Dendritic cell treated with granulocyte-macrophage colony-stimulating factor and Interleukin-4, amounts not matched to agents 40 ng/mL and 50 ng/mL, for 4 days (primary cell): ENCODE measurements around the gene UROC1.

Source experiments
- H3K27ac Mint-ChIP-seq: one replicate; pipeline ENCODE4 v1.8.0; 2022; ENCODE audit warnings: mild to moderate bottlenecking, mixed read lengths
- H3K27me3 Mint-ChIP-seq: one replicate; pipeline ENCODE4 v1.8.0; 2022; ENCODE audit warnings: mild to moderate bottlenecking, mixed read lengths
- H3K36me3 Mint-ChIP-seq: one replicate; pipeline ENCODE4 v1.8.0; 2022; ENCODE audit warnings: low read depth, mixed read lengths
- H3K4me1 Mint-ChIP-seq: one replicate; pipeline ENCODE4 v1.8.0; 2022; ENCODE audit warnings: low read depth, mixed read lengths
- H3K4me3 Mint-ChIP-seq: one replicate; pipeline ENCODE4 v1.8.0; 2022; ENCODE audit warnings: mild to moderate bottlenecking, moderate library complexity, mixed read lengths
- H3K9me3 Mint-ChIP-seq: one replicate; pipeline ENCODE4 v1.8.0; 2022; ENCODE audit warnings: mixed read lengths
- intact Hi-C: fragments of 100-400 bp; cut with micrococcal nuclease; formaldehyde crosslinking; loops from one replicate; pipeline ENCODE4 v1.15.0; 2022

UROC1 gene

DNA sequence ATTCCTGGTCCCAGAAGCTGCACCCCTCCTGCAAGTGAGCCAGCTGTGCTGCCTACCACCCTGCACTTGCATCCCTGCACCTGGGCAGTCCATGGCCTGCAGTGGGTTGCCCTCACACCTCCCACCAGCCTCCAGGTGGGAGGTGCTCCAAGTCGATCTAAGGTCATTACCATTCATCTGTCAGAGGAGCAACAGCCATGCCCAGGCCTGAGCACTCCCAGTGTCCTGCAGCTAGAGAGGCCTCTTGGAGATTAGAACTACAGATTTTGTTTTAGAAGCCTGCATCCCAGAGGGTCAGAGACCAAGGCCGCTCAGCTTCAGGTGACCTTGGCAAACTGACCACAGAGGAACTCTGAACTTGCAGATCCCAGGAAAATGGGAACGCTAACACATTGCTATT, 32.9 kb downstream of the UROC1 start:
- Mint-ChIP-seq H3K27me3 (peaks cover 2% of the 10 kb centered on the region), H3K4me3 (no peak overlapping the region), H3K4me1 (peaks cover 11% of the 10 kb centered on the region), H3K36me3 (no peaks in the 10 kb centered on the region), H3K9me3 (no peaks in the 10 kb centered on the region), H3K27ac (no peak overlapping the region)
- intact Hi-C loops, result no loop called here

DNA sequence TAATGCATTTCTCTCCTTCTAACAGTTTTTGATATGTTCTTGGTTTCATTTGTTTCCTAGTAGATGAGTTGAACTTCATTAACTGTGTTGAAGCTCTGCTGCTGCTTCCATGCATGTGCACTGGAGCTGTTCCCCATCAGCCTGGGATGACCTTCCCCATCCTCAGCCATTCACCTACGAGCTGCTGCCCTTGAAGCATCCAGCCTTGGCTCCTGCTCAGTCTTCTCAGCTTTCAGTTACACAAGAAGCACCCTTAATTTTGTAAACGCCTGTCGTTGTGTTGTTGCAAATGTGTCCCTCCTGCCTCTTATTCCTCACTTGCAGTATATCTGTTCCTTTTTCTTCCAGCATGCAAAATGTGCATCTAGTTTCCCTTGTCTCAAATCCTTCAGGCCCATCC, 33.4 kb downstream of the UROC1 start:
- peaks cover 11% of the 10 kb centered on the region for H3K4me1 Mint-ChIP-seq

DNA sequence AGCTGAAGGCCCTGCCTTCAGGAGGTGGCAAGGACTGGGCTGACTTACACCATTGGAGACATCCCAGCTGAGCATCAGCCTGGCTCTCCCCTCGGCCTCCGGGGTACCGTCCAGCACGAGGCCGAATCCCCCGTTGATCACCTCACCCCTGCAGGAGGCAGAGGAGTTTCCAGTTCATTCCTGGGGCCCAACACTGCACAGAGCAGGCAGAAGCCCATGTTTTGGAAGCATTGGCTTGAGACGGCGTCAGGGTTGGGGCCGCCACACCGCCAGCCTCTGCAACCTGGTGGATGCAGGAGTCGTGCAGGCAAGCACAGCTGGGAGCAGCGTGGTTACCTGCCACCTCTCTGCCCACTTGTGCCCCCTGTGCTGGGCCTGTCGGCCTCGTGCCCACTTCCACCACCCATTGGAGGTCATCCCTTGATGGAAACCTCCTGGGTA, 34.2 kb downstream of the UROC1 start:
- H3K9me3 Mint-ChIP-seq, result no peaks in the 10 kb centered on the region
- no peak overlapping the region for H3K4me3 Mint-ChIP-seq
- peaks cover 2% of the 10 kb centered on the region for H3K27me3 Mint-ChIP-seq
- H3K36me3 Mint-ChIP-seq, result no peaks in the 10 kb centered on the region
- no peak overlapping the region for H3K27ac Mint-ChIP-seq
- H3K4me1 Mint-ChIP-seq, result peaks cover 11% of the 10 kb centered on the region
- intact Hi-C loops, result no loop called here

More for the DNA sequence above, 33.4 kb downstream of the UROC1 start:
- Mint-ChIP-seq H3K27me3 (peaks cover 2% of the 10 kb centered on the region), H3K9me3 (no peaks in the 10 kb centered on the region), H3K36me3 (no peaks in the 10 kb centered on the region), H3K4me3 (no peak overlapping the region), H3K27ac (no peak overlapping the region)
- intact Hi-C loops, result no loop called here

DNA sequence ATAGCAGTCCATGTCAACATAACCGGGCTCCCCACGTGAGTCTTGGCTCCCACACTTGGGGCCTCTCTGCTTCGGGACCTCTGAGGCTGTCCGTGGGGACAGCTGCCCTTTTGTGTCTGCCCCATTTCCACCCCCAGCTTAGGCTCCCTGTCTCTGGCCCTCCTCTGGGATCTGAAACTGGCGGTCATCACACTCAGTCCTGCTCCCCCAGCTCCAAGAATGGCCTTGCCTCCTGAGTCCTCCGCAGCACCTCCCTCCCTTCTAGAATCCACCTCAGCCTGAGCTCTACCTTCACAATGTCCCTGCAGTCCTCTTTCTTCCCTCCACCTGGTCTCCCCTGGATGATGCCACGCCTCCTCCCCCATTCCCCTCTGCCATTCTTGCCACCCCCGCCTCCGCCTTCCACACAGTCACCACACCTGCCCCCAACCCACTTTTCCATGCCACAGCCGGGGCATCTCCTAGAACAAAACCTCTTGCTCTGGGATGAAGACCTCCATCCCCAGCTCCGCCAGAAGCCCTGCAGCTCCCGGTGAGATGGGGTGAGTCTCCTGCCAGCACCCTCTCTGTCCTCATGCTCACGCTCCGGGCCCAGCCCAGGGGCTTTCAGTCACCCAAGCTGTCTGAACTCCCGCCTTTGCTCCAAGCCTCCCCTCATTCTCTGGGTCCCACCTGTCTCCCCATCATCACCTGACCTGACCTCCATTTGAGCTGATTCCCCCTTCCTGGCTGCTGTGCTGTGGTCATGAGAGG, 34.9 kb downstream of the UROC1 start:
- no peak overlapping the region for H3K27ac Mint-ChIP-seq
- no peaks in the 10 kb centered on the region for H3K36me3 Mint-ChIP-seq
- peaks cover 11% of the 10 kb centered on the region for H3K4me1 Mint-ChIP-seq
- H3K27me3 Mint-ChIP-seq, result peaks cover 2% of the 10 kb centered on the region
- intact Hi-C loops, result no loop called here
- H3K4me3 Mint-ChIP-seq, result no peak overlapping the region
- no peaks in the 10 kb centered on the region for H3K9me3 Mint-ChIP-seq

DNA sequence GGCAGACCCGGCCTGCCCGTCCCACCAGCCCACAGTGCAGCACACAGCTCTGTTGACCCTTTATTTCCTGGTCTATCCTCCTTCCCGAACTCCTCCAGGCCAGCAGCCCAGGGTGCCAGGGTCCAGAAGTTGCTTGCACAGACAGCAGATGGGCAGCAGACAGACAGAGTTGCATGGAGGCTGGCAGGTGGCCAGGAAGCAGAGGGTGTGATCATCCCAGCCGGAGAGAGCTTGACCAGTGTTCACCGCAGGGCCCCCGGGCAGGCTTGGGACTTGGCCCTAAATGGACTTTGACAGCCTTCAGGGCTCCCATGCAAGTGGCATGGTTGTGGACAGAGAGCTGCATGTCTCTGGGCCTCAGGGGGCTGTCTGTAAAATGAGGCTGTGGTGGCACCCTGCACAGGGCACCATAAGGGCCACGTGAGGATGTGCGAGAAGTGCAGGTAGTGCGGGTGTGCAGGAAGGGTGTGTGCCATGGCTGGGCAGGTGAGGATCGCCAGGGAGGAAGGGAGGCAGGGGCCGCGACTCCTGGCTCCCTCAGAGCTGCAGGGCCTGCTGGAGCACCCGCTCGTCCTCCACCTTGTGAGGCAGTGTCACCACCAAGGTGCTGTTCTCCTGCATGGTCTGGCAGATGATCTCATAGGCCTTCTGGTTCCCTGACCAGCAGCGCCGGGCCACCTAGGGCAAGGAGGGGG, 35.6 kb downstream of the UROC1 start:
- H3K4me1 Mint-ChIP-seq, result peaks cover 10% of the 10 kb centered on the region
- intact Hi-C loops, result no loop called here
- H3K9me3 Mint-ChIP-seq, result no peaks in the 10 kb centered on the region
- no peak overlapping the region for H3K27ac Mint-ChIP-seq
- H3K4me3 Mint-ChIP-seq, result no peak overlapping the region
- peaks cover 2% of the 10 kb centered on the region for H3K27me3 Mint-ChIP-seq
- no peaks in the 10 kb centered on the region for H3K36me3 Mint-ChIP-seq

DNA sequence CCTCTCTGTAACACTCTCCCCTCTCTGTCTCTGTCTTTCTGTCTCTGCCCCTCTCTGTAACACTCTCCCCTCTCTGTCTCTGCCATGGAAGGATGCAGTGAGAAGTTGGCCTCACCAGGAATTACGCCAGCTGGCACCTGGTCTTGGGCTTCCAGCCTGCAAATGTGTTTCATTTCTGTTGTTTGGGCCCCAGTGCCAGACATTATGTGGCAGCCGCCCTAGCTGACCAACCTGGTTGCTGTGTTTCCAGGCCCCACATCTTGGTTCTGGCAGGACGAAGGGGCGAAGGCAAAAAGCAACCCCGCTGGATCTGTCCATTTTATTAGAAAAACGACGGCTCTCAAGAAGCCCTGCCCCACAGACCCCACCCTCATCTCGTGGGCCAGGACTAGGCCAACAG, 36.7 kb downstream of the UROC1 start:
- Mint-ChIP-seq H3K9me3 (no peaks in the 10 kb centered on the region), H3K4me1 (peaks cover 17% of the 10 kb centered on the region), H3K4me3 (no peak overlapping the region), H3K27ac (no peak overlapping the region), H3K27me3 (peaks cover 2% of the 10 kb centered on the region), H3K36me3 (no peaks in the 10 kb centered on the region)
- intact Hi-C loops, result no loop called here

DNA sequence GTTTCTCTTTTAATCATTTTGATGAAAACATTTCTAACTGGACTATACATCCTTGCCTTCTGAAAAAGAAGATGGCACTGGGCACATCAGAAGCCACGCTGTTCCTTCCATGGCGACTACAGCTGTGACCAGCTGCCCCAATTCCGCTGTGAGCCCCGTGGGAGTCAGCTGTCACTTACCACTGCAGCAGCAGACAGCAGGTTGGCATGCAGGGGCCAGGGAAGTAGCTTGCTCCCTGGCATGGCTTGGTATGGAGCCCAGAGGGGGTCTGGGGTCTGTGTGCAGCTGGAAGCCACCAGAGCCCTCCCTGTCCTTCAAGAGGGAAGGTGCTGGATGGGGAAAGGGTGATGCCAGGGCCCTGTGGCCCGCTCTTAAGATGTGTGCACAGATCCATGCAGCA, 37.4 kb downstream of the UROC1 start:
- intact Hi-C loops, result no loop called here
- Mint-ChIP-seq H3K27ac (no peak overlapping the region), H3K36me3 (no peaks in the 10 kb centered on the region), H3K27me3 (peaks cover 2% of the 10 kb centered on the region), H3K4me3 (no peak overlapping the region), H3K4me1 (peaks cover 17% of the 10 kb centered on the region), H3K9me3 (no peaks in the 10 kb centered on the region)

DNA sequence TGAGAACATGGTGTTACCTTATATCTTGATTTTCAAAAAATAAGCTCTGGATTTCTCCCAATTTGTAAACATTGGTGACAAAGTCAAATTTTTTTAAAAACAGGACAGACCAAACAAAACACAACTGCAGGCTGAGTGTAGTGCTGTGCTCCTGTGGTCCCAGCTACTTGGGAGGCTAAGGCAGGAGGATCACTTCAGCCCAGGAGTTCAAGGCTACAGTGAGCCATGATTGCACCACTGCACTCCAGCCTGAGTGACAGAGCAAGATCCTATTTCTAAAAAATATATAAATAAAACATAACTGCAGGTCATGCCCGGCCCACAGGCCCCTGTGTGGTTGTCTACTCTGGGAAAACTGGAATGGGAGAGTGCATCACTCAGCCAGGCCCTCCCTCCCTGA, 37.9 kb downstream of the UROC1 start:
- Mint-ChIP-seq H3K4me1 (peaks cover 19% of the 10 kb centered on the region), H3K27ac (no peak overlapping the region), H3K27me3 (peaks cover 2% of the 10 kb centered on the region), H3K4me3 (no peak overlapping the region), H3K9me3 (no peaks in the 10 kb centered on the region), H3K36me3 (peaks cover 3% of the 10 kb centered on the region)
- intact Hi-C loops, result loop anchor here (10.0 kb wide), 1 partner anchor 125 kb away; the partner anchor contains the start of gene KLF15

DNA sequence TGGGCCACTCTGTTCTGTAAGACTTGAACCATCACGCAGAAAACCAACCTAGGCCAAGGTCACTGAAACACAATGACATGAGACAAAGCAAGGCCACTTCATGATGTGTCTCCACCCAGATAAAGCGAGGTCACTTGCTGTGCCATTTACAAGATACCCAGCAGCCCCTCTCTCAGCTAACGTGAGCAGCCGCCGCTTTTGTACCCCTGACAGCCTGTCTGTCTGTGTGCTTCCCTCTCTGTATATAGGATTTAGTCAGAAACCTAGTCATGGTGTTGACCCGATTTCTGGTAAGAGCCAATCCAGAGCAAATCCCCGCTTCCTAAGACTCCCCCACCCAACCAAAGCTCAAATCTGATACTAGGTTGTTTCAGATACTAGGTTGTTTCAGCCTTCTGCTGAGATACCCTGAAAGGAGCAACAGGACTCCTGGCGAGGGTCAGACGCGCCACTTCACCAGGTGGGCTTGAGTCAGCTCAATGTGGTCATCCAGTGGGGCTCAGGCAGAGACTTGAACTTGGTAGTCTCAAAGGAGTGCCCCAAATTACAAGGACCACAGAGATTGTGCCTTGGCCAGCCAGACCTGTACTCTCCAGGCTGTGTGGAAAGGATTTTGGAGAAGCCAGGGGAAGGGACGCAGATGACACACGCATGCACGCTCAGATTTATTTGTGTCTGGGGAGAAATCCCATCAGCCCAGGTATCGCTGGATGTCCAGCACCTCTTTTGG, 38.8 kb downstream of the UROC1 start:
- peaks cover 10% of the 10 kb centered on the region for H3K36me3 Mint-ChIP-seq
- H3K4me3 Mint-ChIP-seq, result no peak overlapping the region
- H3K27me3 Mint-ChIP-seq, result peaks cover 1% of the 10 kb centered on the region
- H3K27ac Mint-ChIP-seq, result no peak overlapping the region
- H3K4me1 Mint-ChIP-seq, result peaks cover 28% of the 10 kb centered on the region
- no peaks in the 10 kb centered on the region for H3K9me3 Mint-ChIP-seq
- intact Hi-C loops, result loop anchor here (10.0 kb wide), 1 partner anchor 124 kb away; the partner anchor contains the start of gene KLF15

DNA sequence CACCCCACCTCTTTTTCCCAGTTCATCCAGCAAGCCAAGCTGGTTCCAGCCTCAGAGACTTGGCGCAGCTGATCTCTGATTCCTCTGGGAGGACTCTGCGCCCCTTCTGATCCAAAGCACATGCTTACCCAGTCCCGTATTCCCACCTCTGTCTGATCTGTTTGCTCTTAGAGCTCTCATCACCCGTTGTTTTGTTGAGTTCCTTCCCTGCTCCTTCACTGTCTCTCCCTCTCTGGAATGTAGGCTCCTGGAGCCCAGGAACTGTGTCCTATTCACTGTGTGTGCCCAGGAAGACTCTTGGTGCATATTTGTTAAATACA, 40.6 kb downstream of the UROC1 start:
- peak overlapping the region; percentile 87 for H3K27ac Mint-ChIP-seq

DNA sequence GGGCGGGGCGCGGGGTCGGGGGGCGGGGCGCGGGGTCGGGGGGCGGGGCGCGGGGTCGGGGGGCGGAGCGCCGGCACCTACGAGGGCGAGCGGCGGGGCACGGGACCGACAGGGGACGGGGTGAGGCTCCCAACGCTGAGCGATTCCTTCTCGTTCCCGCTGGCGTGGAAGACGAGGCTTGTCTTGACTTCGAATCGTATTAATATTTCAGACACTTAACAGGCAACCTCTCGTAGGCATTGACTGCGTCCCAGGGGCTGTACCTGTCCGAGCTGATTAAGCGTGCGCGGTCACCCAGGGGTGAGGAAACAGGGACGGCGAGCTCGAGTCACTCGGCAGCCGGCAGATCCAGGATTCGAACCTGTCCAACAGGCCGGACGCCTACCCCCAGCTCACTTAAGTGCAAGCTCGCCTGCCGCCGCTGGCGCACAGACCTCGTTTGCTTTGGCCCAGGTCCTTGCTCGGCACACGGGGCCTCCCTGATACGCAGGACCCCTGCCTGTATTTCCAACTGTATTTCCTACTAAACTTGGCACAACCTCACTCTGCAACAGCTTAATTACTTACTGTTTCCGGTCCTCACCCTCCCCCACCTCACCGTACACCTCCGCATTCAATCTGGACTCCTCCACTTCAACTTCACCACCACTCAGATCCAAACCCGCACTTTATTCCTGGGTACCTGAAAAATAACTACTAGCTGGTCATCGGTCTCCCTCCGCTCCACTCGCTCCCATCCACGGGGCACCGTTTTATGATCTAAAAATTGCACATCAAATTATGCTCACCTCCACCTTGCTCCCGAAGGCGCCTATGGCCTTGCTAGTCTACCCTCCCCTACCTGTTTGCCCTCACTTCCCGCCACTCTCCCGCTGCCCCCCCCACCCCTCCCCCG, 41.2 kb downstream of the UROC1 start:
- H3K4me3 Mint-ChIP-seq, result peak overlapping the region; percentile 80
- H3K27me3 Mint-ChIP-seq, result no peaks in the 10 kb centered on the region
- H3K4me1 Mint-ChIP-seq, result peaks cover 42% of the 10 kb centered on the region
- peak overlapping the region; percentile 87 for H3K27ac Mint-ChIP-seq
- H3K36me3 Mint-ChIP-seq, result peaks cover 24% of the 10 kb centered on the region
- intact Hi-C loops, result loop anchor here (10.0 kb wide), 1 partner anchor 122 kb away; the partner anchor contains the start of gene KLF15
- H3K9me3 Mint-ChIP-seq, result no peaks in the 10 kb centered on the region

More for the DNA sequence above, 40.6 kb downstream of the UROC1 start:
- Mint-ChIP-seq H3K4me3 (peak overlapping the region; percentile 80), H3K27me3 (no peaks in the 10 kb centered on the region), H3K4me1 (peaks cover 45% of the 10 kb centered on the region), H3K9me3 (no peaks in the 10 kb centered on the region), H3K36me3 (peaks cover 24% of the 10 kb centered on the region)
- intact Hi-C loops, result loop anchor here (10.0 kb wide), 1 partner anchor 122 kb away; the partner anchor contains the start of gene KLF15

DNA sequence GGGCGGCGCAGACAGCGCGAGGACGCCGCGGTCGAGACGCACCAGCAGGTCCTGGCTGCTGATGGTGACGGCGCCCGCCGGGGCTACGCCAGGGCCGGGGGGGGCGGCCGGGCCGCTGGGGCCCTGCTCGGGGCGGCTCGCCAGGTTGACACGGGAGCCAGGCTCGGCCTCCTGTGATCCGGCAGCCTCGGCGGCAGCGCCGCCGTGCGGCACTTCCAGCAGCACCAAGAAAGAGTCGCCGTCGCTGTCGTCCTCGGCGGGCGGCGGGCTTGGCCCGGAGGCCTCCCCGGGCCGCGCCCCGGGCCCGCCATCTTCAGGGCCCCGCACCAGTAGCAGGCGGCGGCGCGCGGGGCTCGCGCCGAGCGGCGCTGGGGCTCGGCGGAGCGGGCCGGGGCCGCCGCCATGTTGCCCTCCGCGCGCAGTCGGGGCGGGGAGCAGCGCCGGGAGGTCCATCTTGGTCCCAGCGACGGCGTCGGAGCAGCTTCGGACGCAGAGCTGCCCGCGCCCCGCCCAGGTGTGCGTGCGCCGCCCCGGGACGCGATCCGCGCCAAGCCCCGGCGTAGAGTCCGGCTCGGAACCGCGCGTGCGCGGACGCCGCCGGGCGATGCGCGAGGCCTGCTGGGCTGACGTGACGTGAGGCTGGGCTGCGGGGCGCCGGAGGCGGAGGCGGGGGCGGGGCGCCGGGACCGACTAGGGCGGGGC, 42.0 kb downstream of the UROC1 start, which contains the start of gene ZXDC:
Gene ZXDC (minus strand): TSS at position 479 of the 702 bp plus-strand sequence. CDS start 26 bp downstream, at position 453.
- H3K4me1 Mint-ChIP-seq, result peaks cover 42% of the 10 kb centered on the region
- intact Hi-C loops, result loop anchor here (10.0 kb wide), 1 partner anchor 121 kb away; the partner anchor contains the start of gene KLF15
- H3K27ac Mint-ChIP-seq, result peak within 1 kb of the TSS; percentile 87

More for the DNA sequence above, 42.0 kb downstream of the UROC1 start, which contains the start of gene ZXDC:
- Mint-ChIP-seq H3K36me3 (peaks cover 32% of the 10 kb centered on the region), H3K4me3 (peak within 1 kb of the TSS; percentile 80), H3K27me3 (no peaks in the 10 kb centered on the region), H3K9me3 (no peaks in the 10 kb centered on the region)
